Measurements from ENCODE around the gene MAP4K4. TPM values are rescaled to one million over a fixed set of nuclear protein-coding genes. Genes with fewer than 3 reads are reported as not detected.
A peak's percentile ranks its signal among the peaks of the same experiment; 100 is the strongest.

Gene MAP4K4
- total and polyA plus RNA-seq, 2 experiments from 2014 or later, result 61.6 to 131 TPM

- peak overlapping the region; percentile 84 for H3K27ac ChIP-seq
- TF ChIP-seq, protein P1, sequence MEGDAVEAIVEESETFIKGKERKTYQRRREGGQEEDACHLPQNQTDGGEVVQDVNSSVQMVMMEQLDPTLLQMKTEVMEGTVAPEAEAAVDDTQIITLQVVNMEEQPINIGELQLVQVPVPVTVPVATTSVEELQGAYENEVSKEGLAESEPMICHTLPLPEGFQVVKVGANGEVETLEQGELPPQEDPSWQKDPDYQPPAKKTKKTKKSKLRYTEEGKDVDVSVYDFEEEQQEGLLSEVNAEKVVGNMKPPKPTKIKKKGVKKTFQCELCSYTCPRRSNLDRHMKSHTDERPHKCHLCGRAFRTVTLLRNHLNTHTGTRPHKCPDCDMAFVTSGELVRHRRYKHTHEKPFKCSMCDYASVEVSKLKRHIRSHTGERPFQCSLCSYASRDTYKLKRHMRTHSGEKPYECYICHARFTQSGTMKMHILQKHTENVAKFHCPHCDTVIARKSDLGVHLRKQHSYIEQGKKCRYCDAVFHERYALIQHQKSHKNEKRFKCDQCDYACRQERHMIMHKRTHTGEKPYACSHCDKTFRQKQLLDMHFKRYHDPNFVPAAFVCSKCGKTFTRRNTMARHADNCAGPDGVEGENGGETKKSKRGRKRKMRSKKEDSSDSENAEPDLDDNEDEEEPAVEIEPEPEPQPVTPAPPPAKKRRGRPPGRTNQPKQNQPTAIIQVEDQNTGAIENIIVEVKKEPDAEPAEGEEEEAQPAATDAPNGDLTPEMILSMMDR (IDR thresholded peaks at IDR 0.05; ENCODE audit: low read depth, low read length), result no peak
- no peaks in the 10 kb centered on the region for H3K27me3 ChIP-seq
- peak overlapping the region; percentile 84 for H3K4me3 ChIP-seq
- no peaks in the 10 kb centered on the region for H3K9me3 ChIP-seq (ENCODE audit: low read depth)
- peaks cover 19% of the 10 kb centered on the region for H3K4me1 ChIP-seq (ENCODE audit: low read depth)
- H3K36me3 ChIP-seq, result no peaks in the 10 kb centered on the region
- peak; percentile 21 to 22 for DNase-seq (ENCODE audit: low read depth in 1 of 2, low spot score in 1 of 2)
Observed at GRCh38 chr2:101698844-101699754, 1.6 kb downstream of the MAP4K4 start.

DNA sequence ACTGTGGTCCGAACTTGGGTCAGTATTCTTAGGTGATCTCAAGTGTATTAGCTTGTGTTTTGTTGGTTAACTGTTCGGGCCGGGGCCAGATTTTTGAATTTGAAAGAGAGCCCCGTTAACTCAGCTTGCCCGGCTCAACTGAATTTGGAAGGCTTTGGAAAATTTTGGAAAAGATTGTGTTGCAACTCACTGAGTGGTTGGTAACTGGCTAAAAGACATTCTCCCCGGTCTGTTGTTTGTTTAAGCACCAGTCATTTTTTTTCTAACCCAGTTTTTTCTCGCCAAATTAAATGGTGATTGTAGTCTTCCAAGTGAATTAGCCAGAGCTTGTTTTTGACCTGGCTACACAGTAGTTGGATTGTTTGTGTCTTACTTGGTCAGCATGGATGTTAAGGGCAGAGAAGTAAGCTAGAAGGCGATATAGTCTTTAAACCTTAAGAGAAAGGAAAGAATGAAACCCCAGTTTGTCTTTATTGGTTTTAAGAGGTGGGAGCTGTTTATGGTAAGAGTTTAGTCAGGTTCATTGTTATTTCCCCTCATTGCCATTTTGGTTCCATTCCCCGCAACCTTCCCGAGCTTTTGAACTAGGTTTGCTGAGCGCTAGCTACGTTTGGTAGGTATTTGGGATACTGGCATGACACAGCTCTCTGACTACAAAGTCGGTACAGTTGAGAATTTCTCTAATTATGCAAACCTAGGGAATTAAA, 2.4 kb downstream of the MAP4K4 start:
- no peak overlapping the region for H3K27ac ChIP-seq
- no peaks in the 10 kb centered on the region for H3K36me3 ChIP-seq
- DNase-seq (ENCODE audit: low read depth in 1 of 2, low spot score in 1 of 2), result peak; percentile 14 to 42
- peak overlapping the region; percentile 84 for H3K4me3 ChIP-seq
- TF ChIP-seq, protein P1 (IDR thresholded peaks at IDR 0.05; ENCODE audit: low read depth, low read length), result no peak
- no peaks in the 10 kb centered on the region for H3K9me3 ChIP-seq (ENCODE audit: low read depth)
- H3K4me1 ChIP-seq (ENCODE audit: low read depth), result peaks cover 19% of the 10 kb centered on the region
- no peaks in the 10 kb centered on the region for H3K27me3 ChIP-seq

GRCh38 chr2:101704046-101704466, 6.5 kb downstream of the MAP4K4 start:
- H3K27me3 ChIP-seq, result no peaks in the 10 kb centered on the region
- H3K4me3 ChIP-seq, result no peak overlapping the region
- H3K36me3 ChIP-seq, result no peaks in the 10 kb centered on the region
- TF ChIP-seq, protein P1 (IDR thresholded peaks at IDR 0.05; ENCODE audit: low read depth, low read length), result no peak
- no peaks in the 10 kb centered on the region for H3K9me3 ChIP-seq (ENCODE audit: low read depth)
- H3K4me1 ChIP-seq (ENCODE audit: low read depth), result peaks cover 19% of the 10 kb centered on the region
- H3K27ac ChIP-seq, result no peak overlapping the region
- DNase-seq (ENCODE audit: low read depth in 1 of 2, low spot score in 1 of 2), result peak in 1 of 2 donors; percentile 80

DNA sequence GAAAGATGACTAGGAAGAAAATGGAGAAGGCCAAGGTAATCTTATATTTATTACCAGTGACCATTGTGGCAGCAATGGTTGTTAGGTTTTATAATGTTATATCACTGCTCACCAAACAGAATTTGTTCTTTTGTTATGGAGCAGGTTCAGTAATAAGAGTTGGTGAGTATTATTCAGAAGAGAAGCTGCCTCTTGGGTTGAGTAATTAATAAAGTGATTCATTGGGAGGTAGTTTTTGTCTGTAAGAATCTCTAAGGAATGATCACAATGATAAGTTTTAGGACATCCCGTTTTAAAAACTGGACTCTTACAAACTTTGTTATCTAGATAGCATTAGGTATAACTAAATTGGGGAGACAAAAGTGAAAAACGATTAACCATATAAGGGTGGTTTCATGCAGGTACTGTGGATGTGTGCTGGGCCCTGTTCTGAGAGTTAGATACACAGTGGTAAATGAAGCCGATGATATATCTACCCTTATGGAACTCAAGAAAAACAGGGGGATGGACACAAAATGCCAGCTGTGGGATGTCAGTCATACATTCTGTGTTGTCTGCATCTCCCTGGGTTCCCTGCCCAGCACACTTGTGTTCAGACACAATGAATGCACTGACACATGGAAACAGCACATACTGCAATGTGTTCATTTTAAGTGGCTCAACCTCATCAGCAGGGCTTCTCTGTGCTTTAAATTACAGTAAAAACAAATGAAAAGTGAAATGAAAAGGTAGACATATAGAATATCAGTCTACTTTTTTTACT, 7.5 kb downstream of the MAP4K4 start:
- Histone ChIP-seq H3K27me3 (no peaks in the 10 kb centered on the region), H3K27ac (peak overlapping the region; percentile 22), H3K9me3 (ENCODE audit: low read depth) (no peaks in the 10 kb centered on the region), H3K36me3 (no peaks in the 10 kb centered on the region), H3K4me3 (no peak overlapping the region), H3K4me1 (ENCODE audit: low read depth) (peaks cover 22% of the 10 kb centered on the region)
- peak in 1 of 2 donors; percentile 27 for DNase-seq (ENCODE audit: low read depth in 1 of 2, low spot score in 1 of 2)
- TF ChIP-seq, protein P1 (IDR thresholded peaks at IDR 0.05; ENCODE audit: low read depth, low read length), result no peak

DNA sequence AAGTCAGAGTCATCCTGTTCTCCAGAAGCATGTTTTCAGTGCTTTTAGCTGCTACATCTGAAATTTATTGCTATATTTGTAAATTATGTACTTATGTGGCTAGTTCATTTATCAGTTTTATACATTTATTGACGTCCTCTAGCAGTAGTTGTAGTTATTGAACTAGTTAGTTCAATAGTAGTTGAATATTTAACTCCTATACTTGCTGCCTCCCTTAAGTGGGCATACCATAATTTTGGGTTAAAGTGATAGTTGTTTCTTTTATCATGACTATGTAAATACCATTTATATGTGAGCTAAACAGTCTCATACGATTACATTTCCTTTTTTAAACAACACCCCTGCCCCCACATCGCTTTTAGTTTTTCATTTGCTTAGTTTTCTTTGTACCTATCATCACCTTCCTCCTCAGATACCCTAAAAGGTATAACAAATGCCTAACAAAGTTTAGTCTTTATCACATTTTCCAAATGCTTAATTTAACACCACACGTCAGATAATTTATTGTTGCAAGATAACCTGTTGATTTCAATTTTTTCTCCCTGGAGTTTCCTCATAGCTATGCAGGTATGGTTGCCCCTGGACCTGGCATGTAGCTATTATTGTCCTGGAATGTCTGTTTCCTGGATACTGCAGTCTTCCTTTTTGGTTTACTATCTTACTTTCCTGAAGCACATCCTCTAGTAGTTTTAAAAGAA, 8.8 kb downstream of the MAP4K4 start:
- Histone ChIP-seq H3K4me3 (no peak overlapping the region), H3K36me3 (no peaks in the 10 kb centered on the region), H3K9me3 (ENCODE audit: low read depth) (no peaks in the 10 kb centered on the region), H3K4me1 (ENCODE audit: low read depth) (peaks cover 12% of the 10 kb centered on the region), H3K27ac (no peak overlapping the region), H3K27me3 (no peaks in the 10 kb centered on the region)
- TF ChIP-seq, protein P1 (IDR thresholded peaks at IDR 0.05; ENCODE audit: low read depth, low read length), result no peak
- DNase-seq (ENCODE audit: low read depth in 1 of 2, low spot score in 1 of 2), result no peak
